Left ventricle myocardium inferior (tissue), 1 donor: ENCODE results near the gene ESRRB. TPM values are rescaled to one million over a fixed set of nuclear protein-coding genes. Genes with fewer than 3 reads are reported as not detected.

Source experiments
- DNase-seq: peaks from one replicate; pipeline ENCODE4 v3.0.0-alpha.2; 2020
- H3K27ac ChIP-seq: fragments of 200-600 bp; replicated peaks from 2 replicates; pipeline ENCODE4 v1.8.0; 2021
- H3K27me3 ChIP-seq: fragments of 200-600 bp; 2 replicates; pipeline ENCODE4 v1.8.0; 2021; ENCODE audit warnings: low read depth
- H3K36me3 ChIP-seq: fragments of 200-600 bp; 2 replicates; pipeline ENCODE4 v1.8.0; 2021
- H3K4me1 ChIP-seq: fragments of 200-600 bp; 2 replicates; pipeline ENCODE4 v1.8.0; 2021
- H3K4me3 ChIP-seq: fragments of 200-600 bp; 2 replicates; pipeline ENCODE4 v1.8.0; 2021; ENCODE audit warnings: mild to moderate bottlenecking, moderate library complexity
- H3K9me3 ChIP-seq: fragments of 200-600 bp; replicated peaks from 2 replicates; pipeline ENCODE4 v1.8.0; 2021
- CTCF ChIP-seq: fragments of 200-600 bp; IDR thresholded peaks from 2 replicates; pipeline ENCODE4 v1.8.0; 2021; ENCODE audit warnings: antibody characterized with exemption, mild to moderate bottlenecking, borderline replicate concordance
- intact Hi-C: fragments of 100-400 bp; cut with micrococcal nuclease; formaldehyde crosslinking; loops from one replicate; pipeline ENCODE4 v1.11.0; 2022
- total RNA-seq: library from RNA; stranded (reverse); fragmentation: NEBNext Ultra II Directional; extraction: Animal tissue kit (Norgen Biotek cat#: 25700); gene quantifications from one replicate; pipeline ENCODE4 v1.2.1, GENCODE V29; 2021
- donor health status: DM: no; HTN: yes; CAD: no; lungs with severe emphysema.

The ESRRB gene
- total RNA-seq, 1 donor from 2014 or later, result 16.9 TPM

DNA sequence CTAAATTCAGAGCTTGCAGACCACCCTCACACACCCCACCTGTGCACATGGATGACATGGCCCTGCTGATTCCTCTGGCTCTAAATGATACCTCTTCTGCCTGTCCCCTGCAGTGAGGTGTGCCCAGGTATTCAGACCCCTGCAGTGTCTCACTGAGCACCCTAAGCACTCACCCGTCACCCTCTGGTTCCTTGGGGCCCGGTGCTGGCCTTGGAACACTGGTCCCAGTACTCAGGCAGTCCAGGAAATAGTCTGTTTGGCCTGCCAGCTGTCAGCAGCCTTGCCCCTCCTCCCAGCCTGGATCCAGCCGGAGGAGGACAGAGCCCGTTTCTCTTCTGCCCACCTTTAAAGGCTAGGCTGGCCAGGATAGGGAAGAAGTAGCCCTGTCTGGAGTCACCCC, 44.9 kb downstream of the ESRRB start:
- no peak for TF ChIP-seq CTCF
- Histone ChIP-seq H3K36me3 (no peaks in the 10 kb centered on the region), H3K4me3 (no peak overlapping the region), H3K27ac (no peak overlapping the region), H3K27me3 (peaks cover 6% of the 10 kb centered on the region), H3K4me1 (no peaks in the 10 kb centered on the region), H3K9me3 (no peaks in the 10 kb centered on the region)
- no peak for DNase-seq
- intact Hi-C loops, result no loop called here

DNA sequence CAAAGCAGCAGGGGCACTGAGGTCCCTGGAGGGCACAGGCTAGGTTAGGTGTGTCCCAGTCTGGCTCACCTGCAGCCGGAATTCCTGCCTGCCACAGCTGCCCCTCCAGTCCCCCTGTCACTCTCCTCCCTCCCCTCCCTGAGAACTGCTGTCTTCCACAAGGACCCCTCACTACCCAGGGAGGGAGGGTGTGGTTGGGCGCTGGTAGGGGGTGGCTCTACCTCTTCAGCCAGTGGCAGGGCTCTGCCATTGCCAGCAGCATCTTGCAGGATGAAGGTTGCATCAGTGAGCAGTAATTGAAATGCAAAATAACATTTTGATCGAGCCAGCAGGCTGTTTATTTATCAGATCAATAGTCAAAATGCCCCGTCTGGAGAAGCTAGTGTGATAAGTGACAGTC, 45.7 kb downstream of the ESRRB start:
- Histone ChIP-seq H3K27ac (no peak overlapping the region), H3K27me3 (peaks cover 3% of the 10 kb centered on the region), H3K9me3 (no peaks in the 10 kb centered on the region), H3K36me3 (no peaks in the 10 kb centered on the region), H3K4me3 (no peak overlapping the region), H3K4me1 (no peaks in the 10 kb centered on the region)
- intact Hi-C loops, result no loop called here
- TF ChIP-seq CTCF, result no peak
- DNase-seq, result no peak

- Histone ChIP-seq H3K36me3 (no peaks in the 10 kb centered on the region), H3K27ac (no peak overlapping the region), H3K27me3 (peaks cover under 1% of the 10 kb centered on the region), H3K4me3 (no peak overlapping the region), H3K9me3 (no peaks in the 10 kb centered on the region), H3K4me1 (no peaks in the 10 kb centered on the region)
- TF ChIP-seq CTCF, result no peak
- no peak for DNase-seq
- intact Hi-C loops, result no loop called here
Observed at GRCh38 chr14:76422662-76423061, 46.7 kb downstream of the ESRRB start.

- no peak overlapping the region for H3K4me3 ChIP-seq
- H3K9me3 ChIP-seq, result no peaks in the 10 kb centered on the region
- no peaks in the 10 kb centered on the region for H3K36me3 ChIP-seq
- H3K4me1 ChIP-seq, result no peaks in the 10 kb centered on the region
- no peak for DNase-seq
- intact Hi-C loops, result no loop called here
- no peak for TF ChIP-seq CTCF
- no peak overlapping the region for H3K27ac ChIP-seq
- no peaks in the 10 kb centered on the region for H3K27me3 ChIP-seq
Observed at GRCh38 chr14:76423534-76423933, 47.6 kb downstream of the ESRRB start.

DNA sequence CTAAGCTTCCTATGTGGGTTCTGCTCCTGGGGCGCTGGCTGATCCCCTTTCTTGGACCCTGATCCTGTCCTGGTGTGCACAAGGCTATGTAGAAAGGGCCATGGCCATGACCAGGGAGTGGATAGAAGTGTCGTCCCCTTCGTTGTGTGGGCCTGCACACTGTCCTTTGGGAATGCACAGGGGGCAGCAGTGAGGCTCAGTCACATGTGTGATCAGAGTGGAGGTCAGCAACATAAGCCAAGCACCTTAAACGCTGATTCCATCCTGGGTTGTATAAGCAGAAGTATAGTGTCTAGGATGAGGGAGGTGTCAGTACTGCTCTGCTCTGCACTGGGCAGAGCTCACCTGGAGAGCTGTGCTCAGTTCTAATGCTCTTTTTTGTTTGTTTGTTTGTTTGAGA, 48.4 kb downstream of the ESRRB start:
- DNase-seq, result no peak
- TF ChIP-seq CTCF, result no peak
- Histone ChIP-seq H3K27me3 (no peaks in the 10 kb centered on the region), H3K4me1 (no peaks in the 10 kb centered on the region), H3K27ac (no peak overlapping the region), H3K36me3 (no peaks in the 10 kb centered on the region), H3K9me3 (no peaks in the 10 kb centered on the region), H3K4me3 (no peak overlapping the region)
- intact Hi-C loops, result no loop called here
